GM23338 (cell line): ENCODE data around the gene AFP. TPM values are rescaled to one million over a fixed set of nuclear protein-coding genes. Genes with fewer than 3 reads are reported as not detected.

ENCODE experiments used
- ATAC-seq: fragments of 200-7000 bp; cut with Tn5 transposase; 3 replicates; pipeline ENCODE4 v1.9.1; 2020
- DNase-seq: peaks from one replicate; pipeline ENCODE4 v3.0.0-alpha.2; 2015; ENCODE audit warnings: low spot score
- H2AFZ ChIP-seq: fragments of 200-600 bp; sonication (generic); 2 replicates; pipeline ENCODE4 v1.8.0; 2016; ENCODE audit warnings: antibody characterized with exemption, mild to moderate bottlenecking, moderate library complexity
- H3F3A ChIP-seq: fragments of 200-600 bp; sonication (generic); replicated peaks from 2 replicates; pipeline ENCODE4 v1.8.0; 2017; ENCODE audit warnings: antibody characterized with exemption, mixed run types, low read depth
- H3K27ac ChIP-seq: fragments of 200-600 bp; sonication (generic); 2 replicates; pipeline ENCODE4 v1.6.1; 2016; ENCODE audit warnings: low read depth
- H3K27me3 ChIP-seq: fragments of 200-600 bp; sonication (generic); 2 replicates; pipeline ENCODE4 v1.8.0; 2016; ENCODE audit warnings: mild to moderate bottlenecking, mixed run types, moderate library complexity; ENCODE audit not compliant: insufficient read depth
- H3K36me3 ChIP-seq: fragments of 200-600 bp; sonication (generic); 2 replicates; pipeline ENCODE4 v1.8.0; 2016; ENCODE audit warnings: mild to moderate bottlenecking; ENCODE audit not compliant: insufficient read depth
- H3K4me1 ChIP-seq: fragments of 200-600 bp; sonication (generic); 2 replicates; pipeline ENCODE4 v1.8.0; 2016; ENCODE audit warnings: mild to moderate bottlenecking, moderate library complexity; ENCODE audit not compliant: insufficient read depth
- H3K4me2 ChIP-seq: fragments of 200-600 bp; sonication (generic); 2 replicates; pipeline ENCODE4 v1.7.1; 2017; ENCODE audit warnings: mixed run types
- H3K4me3 ChIP-seq: fragments of 200-600 bp; sonication (generic); 2 replicates; pipeline ENCODE4 v1.6.1; 2016; ENCODE audit warnings: mixed run types
- H3K79me2 ChIP-seq: fragments of 200-600 bp; sonication (generic); replicated peaks from 2 replicates; pipeline ENCODE4 v1.8.0; 2017; ENCODE audit warnings: mild to moderate bottlenecking; ENCODE audit not compliant: insufficient read depth
- H3K9me2 ChIP-seq: fragments of 200-600 bp; sonication (generic); 2 replicates; pipeline ENCODE4 v1.8.0; 2017; ENCODE audit not compliant: insufficient read depth
- H4K20me1 ChIP-seq: fragments of 200-600 bp; sonication (generic); replicated peaks from 2 replicates; pipeline ENCODE4 v1.8.0; 2017; ENCODE audit warnings: mild to moderate bottlenecking; ENCODE audit not compliant: insufficient read depth
- H3K27ac Mint-ChIP-seq: 2 replicates; pipeline ENCODE4 v1.8.0; 2020; ENCODE audit warnings: inconsistent platforms, mild to moderate bottlenecking, moderate library complexity, mixed read lengths
- H3K27me3 Mint-ChIP-seq: 3 replicates; pipeline ENCODE4 v1.8.0; 2022; ENCODE audit warnings: low read depth, mild to moderate bottlenecking, moderate library complexity, mixed read lengths, inconsistent platforms; ENCODE audit not compliant: insufficient read depth, poor library complexity
- H3K36me3 Mint-ChIP-seq: 3 replicates; pipeline ENCODE4 v1.8.0; 2021; ENCODE audit warnings: low read depth, mild to moderate bottlenecking, inconsistent platforms, moderate library complexity, mixed read lengths
- H3K4me1 Mint-ChIP-seq: 3 replicates; pipeline ENCODE4 v1.8.0; 2020; ENCODE audit warnings: mild to moderate bottlenecking, inconsistent platforms, mixed read lengths
- H3K4me3 Mint-ChIP-seq: 3 replicates; pipeline ENCODE4 v1.8.0; 2021; ENCODE audit warnings: moderate library complexity, mild to moderate bottlenecking, inconsistent platforms, mixed read lengths
- H3K9me3 Mint-ChIP-seq: 3 replicates; pipeline ENCODE4 v1.8.0; 2020; ENCODE audit warnings: moderate library complexity, mild to moderate bottlenecking, inconsistent platforms, mixed read lengths
- CTCF ChIP-seq, 2 experiments: fragments of 200-600 bp in 1 of 2; sonication (generic) in 1 of 2; conservative IDR thresholded peaks; 2 replicates each; pipeline versions ENCODE4 v1.5.1 to v1.6.1; 2016 to 2017; ENCODE audit warnings: antibody characterized with exemption in 2 of 2, low read depth in 2 of 2, mild to moderate bottlenecking in 2 of 2, moderate library complexity in 1 of 2
- ETS1 ChIP-seq: IDR thresholded peaks from 2 replicates; pipeline ENCODE4 v1.6.1; 2016; ENCODE audit warnings: antibody characterized with exemption
- EZH2 ChIP-seq: fragments of 200-600 bp; sonication (generic); IDR thresholded peaks from one replicate; pipeline ENCODE4 v1.8.0; 2017; ENCODE audit warnings: antibody characterized with exemption, mild to moderate bottlenecking, low read depth; ENCODE audit not compliant: unreplicated experiment
- EZH2phosphoT487 ChIP-seq: fragments of 200-600 bp; sonication (generic); IDR thresholded peaks from one replicate; pipeline ENCODE4 v1.8.1; 2018; ENCODE audit warnings: antibody characterized with exemption; ENCODE audit not compliant: unreplicated experiment
- JUNB ChIP-seq: IDR thresholded peaks from one replicate; pipeline ENCODE4 v1.6.1; 2016; ENCODE audit warnings: antibody characterized with exemption; ENCODE audit not compliant: unreplicated experiment
- POLR2AphosphoS5 ChIP-seq: IDR thresholded peaks from 2 replicates; pipeline ENCODE4 v1.6.1; 2016; ENCODE audit warnings: antibody characterized with exemption, low read depth
- REST ChIP-seq: IDR thresholded peaks from one replicate; pipeline ENCODE4 v1.6.1; 2018; ENCODE audit warnings: antibody characterized with exemption; ENCODE audit not compliant: unreplicated experiment
- ZNF462 ChIP-seq: fragments of 250-450 bp; sonication (Bioruptor Pico); IDR thresholded peaks from 2 replicates; pipeline ENCODE4 v1.5.0; 2020; ENCODE audit warnings: mild to moderate bottlenecking, moderate library complexity
- polyA plus RNA-seq: library from polyadenylated mRNA; unstranded; fragments of >200 nt; fragmentation: Nextera tagmentation; extraction: Ambion mirVana; gene quantifications from 2 replicates; pipeline ENCODE4 v1.2.1, GENCODE V29; 2016
- total RNA-seq: library from RNA; depleted of rRNA; stranded (reverse); fragments of >200 nt; shearing (Covaris generic); gene quantifications from 2 replicates; pipeline ENCODE4 v1.2.3, GENCODE V29; 2014

Gene AFP
- total and polyA plus RNA-seq, 2 experiments from 2014 or later = 4.0 to 17.3 TPM

GRCh38 chr4:73468170-73468569, 32.1 kb downstream of the AFP start (continued):
- TF ChIP-seq CTCF (conservative IDR thresholded peaks at IDR 0.05; ENCODE audit: low read depth in 2 of 2) = no peak
- no peak for TF ChIP-seq EZH2phosphoT487
- no peak for TF ChIP-seq ZNF462 (CRISPR knock-in tag)
- TF ChIP-seq JUNB = no peak
- TF ChIP-seq ETS1 = no peak

GRCh38 chr4:73470728-73471127, 34.7 kb downstream of the AFP start:
- no peak for ATAC-seq
- no peaks in the 10 kb centered on the region for H3K4me1 Mint-ChIP-seq
- TF ChIP-seq EZH2 (no peak), JUNB (no peak), POLR2AphosphoS5 (no peak), ETS1 (no peak), CTCF (conservative IDR thresholded peaks at IDR 0.05; ENCODE audit: low read depth in 2 of 2) (no peak), REST (no peak)

More at GRCh38 chr4:73470728-73471127, 34.7 kb downstream of the AFP start:
- peaks cover 12% of the 10 kb centered on the region for H3K9me2 ChIP-seq
- no peaks in the 10 kb centered on the region for H3K27me3 ChIP-seq
- H3F3A ChIP-seq = no peaks in the 10 kb centered on the region
- H4K20me1 ChIP-seq = no peaks in the 10 kb centered on the region
- peaks cover 13% of the 10 kb centered on the region for H3K36me3 ChIP-seq
- H3K27ac ChIP-seq = no peak overlapping the region
- Mint-ChIP-seq H3K27me3 (peaks cover 4% of the 10 kb centered on the region), H3K36me3 (peaks cover 34% of the 10 kb centered on the region), H3K4me3 (no peak overlapping the region), H3K27ac (no peak overlapping the region), H3K9me3 (peaks cover 30% of the 10 kb centered on the region)
- no peak for DNase-seq
- H3K4me2 ChIP-seq = no peak overlapping the region
- no peaks in the 10 kb centered on the region for H3K4me1 ChIP-seq
- peak overlapping the region; percentile 45; the same call in 1 of the 2 replicates for H2AFZ ChIP-seq
- no peaks in the 10 kb centered on the region for H3K79me2 ChIP-seq
- H3K4me3 ChIP-seq = no peak overlapping the region
